Hepatocyte (in vitro differentiated cells): ENCODE measurements around the gene KDM4B.

Source experiments
- EZH2 ChIP-seq: fragments of 200-600 bp; sonication (generic); IDR thresholded peaks from 2 replicates; pipeline ENCODE4 v1.6.1; 2016; ENCODE audit warnings: antibody characterized with exemption, mild to moderate bottlenecking, borderline replicate concordance
- TF ChIP-seq, protein P1 (sequence below): fragments of 200-600 bp; sonication (generic); IDR thresholded peaks from 2 replicates; pipeline ENCODE4 v1.5.1; 2016; ENCODE audit warnings: antibody characterized with exemption, mild to moderate bottlenecking; ENCODE audit not compliant: poor library complexity

DNA sequence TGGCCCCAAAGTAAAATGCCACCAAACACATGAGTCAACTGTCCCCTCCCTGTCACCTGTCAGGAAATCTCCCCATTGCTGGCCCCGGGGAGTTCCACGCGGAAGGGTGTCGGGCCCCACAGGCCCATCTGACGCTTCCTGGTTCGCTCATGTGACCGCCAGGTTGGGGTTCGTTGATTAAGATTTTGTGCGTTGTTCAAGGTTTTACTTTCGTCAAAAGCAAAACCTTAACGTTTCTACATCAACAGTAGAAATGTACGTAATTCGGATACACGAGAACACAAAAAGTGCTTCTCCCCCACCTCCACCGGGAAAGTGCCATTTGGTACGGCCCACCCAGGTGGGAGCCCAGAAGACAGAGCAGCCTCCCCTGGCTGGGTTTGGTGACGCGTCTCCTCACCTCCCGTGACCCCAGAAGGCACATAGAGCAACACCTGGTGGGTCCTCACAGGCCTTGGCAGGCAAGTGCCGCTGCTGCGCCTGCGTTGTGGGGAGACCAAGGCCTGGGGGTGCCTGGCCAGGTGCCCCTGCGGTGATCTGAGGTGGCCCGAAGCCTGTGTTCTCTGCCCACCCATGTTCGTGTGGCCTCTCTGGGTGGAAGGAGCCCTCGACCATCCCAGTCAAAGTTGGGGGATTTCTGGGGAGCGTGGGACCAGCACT is 161.6 kb downstream of the KDM4B start:
- no peak for TF ChIP-seq EZH2
- TF ChIP-seq, protein P1, sequence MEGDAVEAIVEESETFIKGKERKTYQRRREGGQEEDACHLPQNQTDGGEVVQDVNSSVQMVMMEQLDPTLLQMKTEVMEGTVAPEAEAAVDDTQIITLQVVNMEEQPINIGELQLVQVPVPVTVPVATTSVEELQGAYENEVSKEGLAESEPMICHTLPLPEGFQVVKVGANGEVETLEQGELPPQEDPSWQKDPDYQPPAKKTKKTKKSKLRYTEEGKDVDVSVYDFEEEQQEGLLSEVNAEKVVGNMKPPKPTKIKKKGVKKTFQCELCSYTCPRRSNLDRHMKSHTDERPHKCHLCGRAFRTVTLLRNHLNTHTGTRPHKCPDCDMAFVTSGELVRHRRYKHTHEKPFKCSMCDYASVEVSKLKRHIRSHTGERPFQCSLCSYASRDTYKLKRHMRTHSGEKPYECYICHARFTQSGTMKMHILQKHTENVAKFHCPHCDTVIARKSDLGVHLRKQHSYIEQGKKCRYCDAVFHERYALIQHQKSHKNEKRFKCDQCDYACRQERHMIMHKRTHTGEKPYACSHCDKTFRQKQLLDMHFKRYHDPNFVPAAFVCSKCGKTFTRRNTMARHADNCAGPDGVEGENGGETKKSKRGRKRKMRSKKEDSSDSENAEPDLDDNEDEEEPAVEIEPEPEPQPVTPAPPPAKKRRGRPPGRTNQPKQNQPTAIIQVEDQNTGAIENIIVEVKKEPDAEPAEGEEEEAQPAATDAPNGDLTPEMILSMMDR: no peak
